ENCODE results near the gene IL6ST.

The IL6ST gene

GRCh38 chr5:55994998-55995914, 493 bp upstream of the IL6ST start:
- Histone ChIP-seq H3K27ac (ENCODE audit: extremely low read depth, low read depth, low read length) (peak overlapping the region; percentile 94), H3K36me3 (ENCODE audit: control insufficient read depth in 2 of 2, insufficient read depth in 1 of 2, low read length in 2 of 2) (no peaks in the 10 kb centered on the region), H3K4me1 (ENCODE audit: control insufficient read depth, insufficient read depth, low read length) (peaks cover 15% of the 10 kb centered on the region), H3K4me3 (ENCODE audit: low read depth, low read length) (peak overlapping the region; percentile 85), H3K9me3 (ENCODE audit: control insufficient read depth, insufficient read depth, low read depth, low read length) (no peaks in the 10 kb centered on the region)
- ChIA-PET POLR2A (interaction anchor here (0.5 to 1.6 kb wide), 11 partner anchors 11 to 1182 kb away, joined by 3 to 9 read pairs (median 4); no protein-coding TSS in a partner anchor), CTCF (interaction anchor here (0.9 kb wide), 1 partner anchor 206 kb away, joined by 4 read pairs; no protein-coding TSS in a partner anchor)
- no peak for TF ChIP-seq ZNF121 (tag by site-specific recombination; IDR thresholded peaks at IDR 0.05)
- no peak for TF ChIP-seq ZNF350 (tag by site-specific recombination; IDR thresholded peaks at IDR 0.05)
- no peak for TF ChIP-seq REPIN1 (tag by site-specific recombination; IDR thresholded peaks at IDR 0.05; ENCODE audit: low read depth)
- no peak for TF ChIP-seq PRDM6 (tag by site-specific recombination; IDR thresholded peaks at IDR 0.05)
- no peak for TF ChIP-seq KLF7 (tag by site-specific recombination; IDR thresholded peaks at IDR 0.05; ENCODE audit: borderline replicate concordance)
- TF ChIP-seq TSHZ1 (tag by site-specific recombination; IDR thresholded peaks at IDR 0.05; ENCODE audit: borderline replicate concordance), result no peak
- TF ChIP-seq ZNF138 (tag by site-specific recombination; IDR thresholded peaks at IDR 0.05; ENCODE audit: borderline replicate concordance), result no peak
- TF ChIP-seq ZFP37 (tag by site-specific recombination; IDR thresholded peaks at IDR 0.05), result peak; percentile 83; the same call in 1 of the 2 replicates
- peak; percentile 62; the same call in 1 of the 2 replicates for TF ChIP-seq ZSCAN5A (tag by site-specific recombination; IDR thresholded peaks at IDR 0.05)
- TF ChIP-seq SP7 (tag by site-specific recombination; IDR thresholded peaks at IDR 0.05), result peak; percentile 65
- TF ChIP-seq ZNF701 (tag by site-specific recombination; IDR thresholded peaks at IDR 0.05), result no peak
- TF ChIP-seq ZNF692 (tag by site-specific recombination; IDR thresholded peaks at IDR 0.05), result no peak
- TF ChIP-seq KLF17 (tag by site-specific recombination; IDR thresholded peaks at IDR 0.05), result peak; percentile 41; the same call in 1 of the 2 replicates
- no peak for TF ChIP-seq ZNF529 (tag by site-specific recombination; IDR thresholded peaks at IDR 0.05; ENCODE audit: insufficient replicate concordance)
- TF ChIP-seq ZFHX2 (tag by site-specific recombination; conservative IDR thresholded peaks at IDR 0.05), result peak; percentile 91
- no peak for TF ChIP-seq ZNF791 (tag by site-specific recombination; IDR thresholded peaks at IDR 0.05)
- TF ChIP-seq ZNF513 (tag by site-specific recombination; IDR thresholded peaks at IDR 0.05), result 0 out of 2 replicates have a peak, but pooled peaks have one; percentile 12
- no peak for TF ChIP-seq ZNF785 (tag by site-specific recombination; IDR thresholded peaks at IDR 0.05)
- peak; percentile 25; the same call in 1 of the 2 replicates for TF ChIP-seq KLF10 (tag by site-specific recombination; IDR thresholded peaks at IDR 0.05)
- no peak for TF ChIP-seq ZNF670 (tag by site-specific recombination; IDR thresholded peaks at IDR 0.05; ENCODE audit: low read depth)
- TF ChIP-seq ZNF280D (tag by site-specific recombination; IDR thresholded peaks at IDR 0.05), result no peak
- no peak for TF ChIP-seq ZNF664 (tag by site-specific recombination; IDR thresholded peaks at IDR 0.05)

All from HEK293 (cell line).